Amniotic stem cell (primary cell): ENCODE results near the gene TRAPPC1.
"Not testable (repeated sequence)": the region's sequence is repeated elsewhere in the genome, so short reads cannot be mapped to it uniquely, and the experiment has no call there.

ENCODE experiments used
- DNase-seq: peaks from one replicate; lab custom pipeline; 2025; lab: John Stamatoyannopoulos, UW

The TRAPPC1 gene

GRCh38 chr17:7931709-7932482 lies at the start of gene TRAPPC1, which contains the start of gene CNTROB:
Gene TRAPPC1, minus strand, starts transcription at chr17:7931946. Its CDS starts 117 bp downstream, at chr17:7931829.
Gene CNTROB, plus strand, starts transcription at chr17:7932206. Its CDS starts 874 bp downstream, at chr17:7933080.
- DNase-seq = peak; percentile 97

GRCh38 chr17:7977805-7978204 lies 46.1 kb upstream of the TRAPPC1 start:
- DNase-seq = no peak

- DNase-seq = no peak
Measured at GRCh38 chr17:7977039-7977438, 45.3 kb upstream of the TRAPPC1 start.

GRCh38 chr17:7974638-7975131 lies 42.9 kb upstream of the TRAPPC1 start:
- no peak for DNase-seq

GRCh38 chr17:7972131-7972785 lies 40.5 kb upstream of the TRAPPC1 start:
- DNase-seq = no peak

- no peak for DNase-seq
Measured at GRCh38 chr17:7971651-7972050, 39.9 kb upstream of the TRAPPC1 start.

GRCh38 chr17:7969433-7969832 lies 37.7 kb upstream of the TRAPPC1 start:
- no peak for DNase-seq

- DNase-seq = no peak
Measured at GRCh38 chr17:7967751-7968150, 36.0 kb upstream of the TRAPPC1 start.

GRCh38 chr17:7961421-7961820 lies 29.7 kb upstream of the TRAPPC1 start:
- DNase-seq = no peak

- no peak for DNase-seq
Measured at GRCh38 chr17:7959503-7960253, 27.9 kb upstream of the TRAPPC1 start.

GRCh38 chr17:7956228-7956965 lies 24.7 kb upstream of the TRAPPC1 start:
- no peak for DNase-seq

- no peak for DNase-seq
Measured at GRCh38 chr17:7955414-7956227, 23.9 kb upstream of the TRAPPC1 start.

- not testable (repeated sequence) for DNase-seq
Measured at GRCh38 chr17:7953266-7953665, 21.5 kb upstream of the TRAPPC1 start.

- no peak for DNase-seq
Measured at GRCh38 chr17:7951143-7951792, 19.5 kb upstream of the TRAPPC1 start.

GRCh38 chr17:7950578-7950977 lies 18.8 kb upstream of the TRAPPC1 start:
- DNase-seq = no peak

GRCh38 chr17:7947651-7948050 lies 15.9 kb upstream of the TRAPPC1 start:
- no peak for DNase-seq

- no peak for DNase-seq
Measured at GRCh38 chr17:7946441-7946840, 14.7 kb upstream of the TRAPPC1 start.

GRCh38 chr17:7945651-7946050 lies 13.9 kb upstream of the TRAPPC1 start:
- DNase-seq = no peak

- DNase-seq = no peak
Measured at GRCh38 chr17:7944326-7944725, 12.6 kb upstream of the TRAPPC1 start.

- DNase-seq = no peak
Measured at GRCh38 chr17:7943291-7943690, 11.5 kb upstream of the TRAPPC1 start.
